Measurements from ENCODE around the gene CAPN15.

CAPN15 gene

GRCh38 chr16:544517-544916 is 17.0 kb downstream of the CAPN15 start:
- DNase-seq (ENCODE audit: low spot score), result no peak

- peak; percentile 80 for DNase-seq (ENCODE audit: low spot score)
Measured at GRCh38 chr16:546909-547770, 19.6 kb downstream of the CAPN15 start.

- DNase-seq (ENCODE audit: low spot score), result no peak
Measured at GRCh38 chr16:548586-548985, 21.1 kb downstream of the CAPN15 start.

GRCh38 chr16:549544-550263 is 22.2 kb downstream of the CAPN15 start:
- DNase-seq (ENCODE audit: low spot score), result no peak

- no peak for DNase-seq (ENCODE audit: low spot score)
Measured at GRCh38 chr16:551210-551609, 23.7 kb downstream of the CAPN15 start.

GRCh38 chr16:552171-552570 is 24.7 kb downstream of the CAPN15 start:
- DNase-seq (ENCODE audit: low spot score), result no peak

- DNase-seq (ENCODE audit: low spot score), result no peak
Measured at GRCh38 chr16:553601-554296, 26.2 kb downstream of the CAPN15 start.

GRCh38 chr16:554297-554621 is 26.7 kb downstream of the CAPN15 start:
- no peak for DNase-seq (ENCODE audit: low spot score)

- DNase-seq (ENCODE audit: low spot score), result peak; percentile 91
Measured at GRCh38 chr16:554640-555365, 27.3 kb downstream of the CAPN15 start.

- DNase-seq (ENCODE audit: low spot score), result no peak
Measured at GRCh38 chr16:555528-556473, 28.3 kb downstream of the CAPN15 start.

- DNase-seq (ENCODE audit: low spot score), result no peak
Measured at GRCh38 chr16:556474-557173, 29.1 kb downstream of the CAPN15 start.

- DNase-seq (ENCODE audit: low spot score), result no peak
Measured at GRCh38 chr16:557463-558297, 30.2 kb downstream of the CAPN15 start.

GRCh38 chr16:558298-559020 is 30.9 kb downstream of the CAPN15 start:
- DNase-seq (ENCODE audit: low spot score), result no peak

- DNase-seq (ENCODE audit: low spot score), result no peak
Measured at GRCh38 chr16:559021-559380, 31.5 kb downstream of the CAPN15 start.

GRCh38 chr16:559411-560203 is 32.1 kb downstream of the CAPN15 start:
- DNase-seq (ENCODE audit: low spot score), result no peak

- DNase-seq (ENCODE audit: low spot score), result no peak
Measured at GRCh38 chr16:560204-560700, 32.7 kb downstream of the CAPN15 start, which contains the start of gene PRR35. Gene PRR35, plus strand, starts transcription at chr16:560394. Its CDS starts 2,901 bp downstream, at chr16:563295.

- DNase-seq (ENCODE audit: low spot score), result no peak
Measured at GRCh38 chr16:560701-561412, 33.3 kb downstream of the CAPN15 start.
